ENCODE results near the gene GAL3ST1.

DNA sequence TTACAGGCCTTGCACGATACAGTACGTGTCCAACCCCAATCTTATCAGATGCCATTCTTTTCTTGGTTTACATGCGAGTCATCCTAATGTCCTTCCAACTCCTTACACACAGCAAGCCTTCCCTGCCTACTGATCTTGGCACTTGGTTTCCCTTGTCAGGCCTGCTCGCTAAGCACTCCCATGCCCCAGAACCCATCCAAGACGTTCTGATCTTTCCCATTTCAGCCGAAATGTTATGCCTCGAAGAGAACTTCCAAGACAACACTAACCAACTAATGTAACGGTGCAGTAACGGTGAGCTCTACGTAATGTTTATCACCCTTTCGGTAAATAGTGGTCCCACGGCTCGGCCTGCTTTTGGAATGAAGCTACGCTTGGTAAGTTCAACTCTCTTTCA, 16.7 kb upstream of the GAL3ST1 start:
- TF ChIP-seq POLR2A (IDR thresholded peaks at IDR 0.05) (no peak), CTCF (IDR thresholded peaks at IDR 0.05) (no peak)
